ENCODE results near the gene STK32B.
A peak's percentile ranks its signal among the peaks of the same experiment; 100 is the strongest.

STK32B gene

DNA sequence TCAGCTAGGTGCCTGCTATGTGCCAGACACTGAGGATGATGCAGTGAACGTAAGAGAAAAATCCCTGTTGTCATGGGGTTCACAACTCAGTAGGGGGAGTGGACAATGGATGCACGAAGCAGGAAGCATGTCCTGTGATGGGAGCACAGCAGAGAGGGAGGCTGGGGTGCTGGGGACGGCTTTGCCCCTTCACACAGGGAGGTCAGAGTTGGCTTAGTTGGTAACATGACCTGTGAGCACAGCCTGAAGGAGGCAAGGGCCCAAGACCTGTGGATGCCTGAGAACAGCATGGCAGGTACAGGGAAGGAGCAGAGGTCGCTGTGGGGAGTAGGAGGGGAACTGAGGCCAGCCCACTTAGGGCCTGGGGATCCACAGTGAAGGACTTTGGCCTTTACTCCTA lies 109.4 kb downstream of the STK32B start:
- Histone ChIP-seq H3K36me3 (ENCODE audit: control insufficient read depth in 1 of 2, insufficient read depth in 2 of 2, low read length in 2 of 2) (no peaks in the 10 kb centered on the region), H3K4me3 (ENCODE audit: low read depth, low read length) (no peak overlapping the region), H2BK120ac (ENCODE audit: insufficient read depth, low read length, poor library complexity) (no peak overlapping the region), H3K18ac (ENCODE audit: low read length) (no peak overlapping the region), H3K9me3 (ENCODE audit: insufficient read depth, low read depth, low read length) (no peaks in the 10 kb centered on the region), H2BK12ac (ENCODE audit: low read length) (no peak overlapping the region), H3K14ac (ENCODE audit: low read length) (no peak overlapping the region), H3K79me1 (ENCODE audit: low read length) (no peaks in the 10 kb centered on the region), H2BK5ac (ENCODE audit: low read depth, low read length, poor library complexity) (no peak overlapping the region), H3K79me2 (ENCODE audit: control insufficient read depth, insufficient read depth, low read length, poor library complexity) (no peaks in the 10 kb centered on the region), H4K91ac (ENCODE audit: low read depth, low read length) (no peak overlapping the region), H4K12ac (ENCODE audit: low read depth, low read length) (no peak overlapping the region), H2AFZ (ENCODE audit: insufficient read depth, low read length, poor library complexity) (no peak overlapping the region), H3K23ac (ENCODE audit: low read length) (no peak overlapping the region), H3K27me3 (ENCODE audit: insufficient read depth, low read length) (no peaks in the 10 kb centered on the region), H4K8ac (ENCODE audit: low read depth, low read length) (no peak overlapping the region), H3K4me1 (ENCODE audit: control insufficient read depth in 1 of 2, insufficient read depth in 2 of 2, low read length in 2 of 2) (peaks cover 0 to 4% of the 10 kb centered on the region in 2 experiments), H3K4me2 (ENCODE audit: low read length) (no peak overlapping the region), H2AK5ac (ENCODE audit: low read length) (no peak overlapping the region), H3K27ac (ENCODE audit: low read depth, low read length) (no peak overlapping the region), H3K4ac (ENCODE audit: low read depth, low read length) (no peak overlapping the region), H3K9ac (ENCODE audit: low read length) (no peak overlapping the region)
- WGBS (ENCODE audit: extremely low coverage, insufficient coverage, insufficient read length): no CpG with 5 or more reads among the region's 4 CpGs
- DNase-seq: no peak

DNA sequence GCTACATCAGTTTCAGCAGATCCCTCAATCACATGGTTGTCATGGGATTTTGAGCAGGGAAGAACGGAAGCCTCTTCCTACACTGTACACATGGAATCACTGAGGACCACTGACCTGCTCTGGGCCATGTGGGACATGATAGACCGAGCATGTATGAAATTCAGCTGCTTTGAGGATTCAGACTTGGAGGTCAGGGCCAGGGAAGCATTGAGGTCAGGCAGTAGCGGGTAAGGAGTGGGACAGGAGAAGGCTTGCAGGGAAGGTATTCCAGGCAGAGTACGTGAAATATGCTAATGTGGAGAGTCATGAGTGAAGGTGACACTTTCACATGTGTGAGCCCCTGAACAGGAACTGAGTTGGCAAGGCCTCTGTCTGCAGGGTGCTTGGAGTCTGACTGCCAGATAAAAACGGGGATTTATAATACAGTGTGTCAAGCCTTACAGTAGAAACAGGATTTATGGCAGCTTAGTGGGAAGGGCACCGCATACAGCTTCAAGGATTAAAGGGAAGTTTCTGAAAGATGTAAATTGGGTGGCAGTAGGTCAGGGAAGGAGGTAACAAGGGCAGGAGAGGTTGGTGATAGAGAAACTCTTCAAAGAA lies 111.7 kb downstream of the STK32B start:
- Histone ChIP-seq H3K9me3 (ENCODE audit: insufficient read depth, low read depth, low read length) (no peaks in the 10 kb centered on the region), H4K8ac (ENCODE audit: low read depth, low read length) (no peak overlapping the region), H2BK12ac (ENCODE audit: low read length) (no peak overlapping the region), H2BK120ac (ENCODE audit: insufficient read depth, low read length, poor library complexity) (no peak overlapping the region), H3K79me2 (ENCODE audit: control insufficient read depth, insufficient read depth, low read length, poor library complexity) (no peaks in the 10 kb centered on the region), H3K18ac (ENCODE audit: low read length) (no peak overlapping the region), H3K4me1 (ENCODE audit: control insufficient read depth in 1 of 2, insufficient read depth in 2 of 2, low read length in 2 of 2) (peaks cover 6 to 9% of the 10 kb centered on the region in 2 experiments), H3K27me3 (ENCODE audit: insufficient read depth, low read length) (no peaks in the 10 kb centered on the region), H3K79me1 (ENCODE audit: low read length) (no peaks in the 10 kb centered on the region), H3K4ac (ENCODE audit: low read depth, low read length) (no peak overlapping the region), H2BK5ac (ENCODE audit: low read depth, low read length, poor library complexity) (no peak overlapping the region), H2AK5ac (ENCODE audit: low read length) (no peak overlapping the region), H3K4me2 (ENCODE audit: low read length) (no peak overlapping the region), H3K9ac (ENCODE audit: low read length) (no peak overlapping the region), H4K91ac (ENCODE audit: low read depth, low read length) (no peak overlapping the region), H3K4me3 (ENCODE audit: low read depth, low read length) (no peak overlapping the region), H3K23ac (ENCODE audit: low read length) (no peak overlapping the region), H2AFZ (ENCODE audit: insufficient read depth, low read length, poor library complexity) (no peak overlapping the region), H3K36me3 (ENCODE audit: control insufficient read depth in 1 of 2, insufficient read depth in 2 of 2, low read length in 2 of 2) (no peaks in the 10 kb centered on the region), H3K14ac (ENCODE audit: low read length) (no peak overlapping the region), H4K12ac (ENCODE audit: low read depth, low read length) (no peak overlapping the region), H3K27ac (ENCODE audit: low read depth, low read length) (no peak overlapping the region)
- WGBS (ENCODE audit: extremely low coverage, insufficient coverage, insufficient read length): no CpG with 5 or more reads among the region's 6 CpGs
- DNase-seq: no peak

DNA sequence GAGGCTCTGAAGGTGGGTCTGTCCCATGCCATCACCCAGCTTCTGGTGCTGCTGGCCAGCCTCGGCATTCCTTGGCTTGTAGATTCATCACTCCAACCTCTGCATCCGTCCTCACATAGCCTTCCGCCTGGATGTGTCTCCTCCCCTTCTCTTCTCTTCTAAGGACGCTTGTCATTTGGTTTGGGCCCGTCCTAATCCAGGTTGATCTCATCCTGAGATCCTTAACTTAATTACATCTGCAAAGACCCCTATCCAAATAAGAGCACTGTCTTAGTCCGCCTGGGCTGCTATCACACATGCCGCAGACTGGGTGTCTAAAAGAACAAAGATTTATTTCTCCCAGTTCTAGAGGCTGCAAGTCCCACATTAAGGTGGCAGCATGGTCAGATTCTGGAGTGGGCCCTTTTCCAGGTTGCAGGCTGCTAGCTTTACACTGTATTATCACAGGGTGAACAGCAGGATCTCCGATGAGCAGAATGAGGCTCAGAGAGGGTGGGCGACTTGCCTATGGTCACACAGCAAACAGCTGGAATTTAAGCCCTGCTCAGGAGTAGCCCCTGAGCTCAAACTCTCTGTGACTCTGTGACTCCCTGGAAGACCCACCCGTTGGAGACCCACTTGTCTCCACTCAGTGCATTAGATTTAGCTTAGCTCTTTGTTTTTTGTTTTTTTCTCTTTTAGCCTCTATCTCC lies 113.1 kb downstream of the STK32B start:
- no CpG with 5 or more reads among the region's 10 CpGs for WGBS (ENCODE audit: extremely low coverage, insufficient coverage, insufficient read length)

DNA sequence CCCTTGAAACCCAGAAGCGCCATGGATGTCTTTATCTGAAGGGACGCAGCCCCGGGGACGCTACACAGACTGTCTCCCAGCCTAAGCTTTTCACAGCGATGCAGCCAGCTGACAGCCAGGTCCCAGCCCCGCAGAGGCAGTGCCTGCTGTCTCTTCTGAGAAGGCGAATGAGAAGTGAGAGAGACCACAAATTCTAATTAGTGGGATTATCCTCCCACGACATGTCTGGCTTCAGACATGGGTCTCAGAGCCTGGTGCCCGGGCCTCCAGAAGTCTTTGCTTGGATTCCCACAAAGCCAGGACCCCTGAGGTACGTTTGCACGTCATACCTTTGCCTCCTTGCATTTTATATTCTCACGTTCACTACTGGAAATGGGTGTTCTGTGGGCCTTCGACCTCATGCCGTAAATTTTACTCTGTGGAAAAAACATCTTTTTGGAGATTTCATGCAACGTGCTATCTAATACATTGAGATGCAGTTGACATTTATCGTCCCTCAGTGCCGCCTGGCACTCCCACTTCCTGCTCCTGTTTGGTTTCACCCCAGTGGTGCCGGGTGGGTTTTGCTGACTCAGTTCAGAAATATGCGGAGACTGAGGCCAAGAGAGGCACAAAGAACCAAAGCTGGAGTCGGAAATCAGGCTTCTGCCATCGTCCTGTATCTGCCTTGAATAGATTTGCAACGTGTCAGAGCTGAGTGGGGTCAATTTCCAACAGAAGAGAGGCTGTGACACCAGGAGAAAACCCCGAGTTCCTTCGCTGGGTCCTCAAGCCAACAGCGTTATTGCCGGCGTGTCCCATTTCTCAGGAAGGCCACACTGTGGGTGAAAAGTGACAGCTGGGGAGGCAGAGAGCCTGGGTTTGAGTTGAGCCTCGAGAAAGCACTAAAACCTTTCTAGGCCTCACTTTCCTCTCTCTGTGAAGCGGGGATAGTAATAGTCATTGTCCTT lies 114.4 kb downstream of the STK32B start:
- H3K79me1 ChIP-seq (ENCODE audit: low read length): no peaks in the 10 kb centered on the region
- no peak overlapping the region for H2BK120ac ChIP-seq (ENCODE audit: insufficient read depth, low read length, poor library complexity)
- H3K18ac ChIP-seq (ENCODE audit: low read length): no peak overlapping the region
- H4K8ac ChIP-seq (ENCODE audit: low read depth, low read length): peak overlapping the region; percentile 3
- H4K91ac ChIP-seq (ENCODE audit: low read depth, low read length): no peak overlapping the region
- no peak overlapping the region for H3K4ac ChIP-seq (ENCODE audit: low read depth, low read length)
- H2BK5ac ChIP-seq (ENCODE audit: low read depth, low read length, poor library complexity): no peak overlapping the region
- H3K9me3 ChIP-seq (ENCODE audit: insufficient read depth, low read depth, low read length): no peaks in the 10 kb centered on the region
- H3K4me1 ChIP-seq (ENCODE audit: control insufficient read depth in 1 of 2, insufficient read depth in 2 of 2, low read length in 2 of 2): peaks cover 6 to 9% of the 10 kb centered on the region in 2 experiments
- WGBS (ENCODE audit: extremely low coverage, insufficient coverage, insufficient read length): no CpG with 5 or more reads among the region's 29 CpGs
- H2AFZ ChIP-seq (ENCODE audit: insufficient read depth, low read length, poor library complexity): no peak overlapping the region
- no peaks in the 10 kb centered on the region for H3K79me2 ChIP-seq (ENCODE audit: control insufficient read depth, insufficient read depth, low read length, poor library complexity)
- no peaks in the 10 kb centered on the region for H3K27me3 ChIP-seq (ENCODE audit: insufficient read depth, low read length)
- no peaks in the 10 kb centered on the region for H3K36me3 ChIP-seq (ENCODE audit: control insufficient read depth in 1 of 2, insufficient read depth in 2 of 2, low read length in 2 of 2)
- no peak overlapping the region for H3K27ac ChIP-seq (ENCODE audit: low read depth, low read length)
- H2BK12ac ChIP-seq (ENCODE audit: low read length): no peak overlapping the region
- H2AK5ac ChIP-seq (ENCODE audit: low read length): no peak overlapping the region
- no peak overlapping the region for H3K4me2 ChIP-seq (ENCODE audit: low read length)
- no peak overlapping the region for H3K9ac ChIP-seq (ENCODE audit: low read length)
- H3K4me3 ChIP-seq (ENCODE audit: low read depth, low read length): no peak overlapping the region
- DNase-seq: no peak
- no peak overlapping the region for H3K23ac ChIP-seq (ENCODE audit: low read length)
- no peak overlapping the region for H3K14ac ChIP-seq (ENCODE audit: low read length)
- H4K12ac ChIP-seq (ENCODE audit: low read depth, low read length): no peak overlapping the region

More for the DNA sequence above, 113.1 kb downstream of the STK32B start:
- no peak overlapping the region for H4K12ac ChIP-seq (ENCODE audit: low read depth, low read length)
- H4K8ac ChIP-seq (ENCODE audit: low read depth, low read length): no peak overlapping the region
- H3K27me3 ChIP-seq (ENCODE audit: insufficient read depth, low read length): no peaks in the 10 kb centered on the region
- no peak overlapping the region for H2AK5ac ChIP-seq (ENCODE audit: low read length)
- no peaks in the 10 kb centered on the region for H3K9me3 ChIP-seq (ENCODE audit: insufficient read depth, low read depth, low read length)
- H3K36me3 ChIP-seq (ENCODE audit: control insufficient read depth in 1 of 2, insufficient read depth in 2 of 2, low read length in 2 of 2): no peaks in the 10 kb centered on the region
- H3K79me1 ChIP-seq (ENCODE audit: low read length): no peaks in the 10 kb centered on the region
- no peak overlapping the region for H3K27ac ChIP-seq (ENCODE audit: low read depth, low read length)
- peaks cover 6 to 9% of the 10 kb centered on the region in 2 experiments for H3K4me1 ChIP-seq (ENCODE audit: control insufficient read depth in 1 of 2, insufficient read depth in 2 of 2, low read length in 2 of 2)
- no peak overlapping the region for H3K14ac ChIP-seq (ENCODE audit: low read length)
- H2BK12ac ChIP-seq (ENCODE audit: low read length): no peak overlapping the region
- no peak overlapping the region for H3K4me3 ChIP-seq (ENCODE audit: low read depth, low read length)
- DNase-seq: no peak
- no peak overlapping the region for H2BK5ac ChIP-seq (ENCODE audit: low read depth, low read length, poor library complexity)
- no peak overlapping the region for H3K23ac ChIP-seq (ENCODE audit: low read length)
- no peak overlapping the region for H3K18ac ChIP-seq (ENCODE audit: low read length)
- H2AFZ ChIP-seq (ENCODE audit: insufficient read depth, low read length, poor library complexity): no peak overlapping the region
- H3K79me2 ChIP-seq (ENCODE audit: control insufficient read depth, insufficient read depth, low read length, poor library complexity): no peaks in the 10 kb centered on the region
- H2BK120ac ChIP-seq (ENCODE audit: insufficient read depth, low read length, poor library complexity): no peak overlapping the region
- H4K91ac ChIP-seq (ENCODE audit: low read depth, low read length): no peak overlapping the region
- no peak overlapping the region for H3K4me2 ChIP-seq (ENCODE audit: low read length)
- H3K9ac ChIP-seq (ENCODE audit: low read length): no peak overlapping the region
- no peak overlapping the region for H3K4ac ChIP-seq (ENCODE audit: low read depth, low read length)
